ENCODE data around the gene NPB.

The NPB gene

DNA sequence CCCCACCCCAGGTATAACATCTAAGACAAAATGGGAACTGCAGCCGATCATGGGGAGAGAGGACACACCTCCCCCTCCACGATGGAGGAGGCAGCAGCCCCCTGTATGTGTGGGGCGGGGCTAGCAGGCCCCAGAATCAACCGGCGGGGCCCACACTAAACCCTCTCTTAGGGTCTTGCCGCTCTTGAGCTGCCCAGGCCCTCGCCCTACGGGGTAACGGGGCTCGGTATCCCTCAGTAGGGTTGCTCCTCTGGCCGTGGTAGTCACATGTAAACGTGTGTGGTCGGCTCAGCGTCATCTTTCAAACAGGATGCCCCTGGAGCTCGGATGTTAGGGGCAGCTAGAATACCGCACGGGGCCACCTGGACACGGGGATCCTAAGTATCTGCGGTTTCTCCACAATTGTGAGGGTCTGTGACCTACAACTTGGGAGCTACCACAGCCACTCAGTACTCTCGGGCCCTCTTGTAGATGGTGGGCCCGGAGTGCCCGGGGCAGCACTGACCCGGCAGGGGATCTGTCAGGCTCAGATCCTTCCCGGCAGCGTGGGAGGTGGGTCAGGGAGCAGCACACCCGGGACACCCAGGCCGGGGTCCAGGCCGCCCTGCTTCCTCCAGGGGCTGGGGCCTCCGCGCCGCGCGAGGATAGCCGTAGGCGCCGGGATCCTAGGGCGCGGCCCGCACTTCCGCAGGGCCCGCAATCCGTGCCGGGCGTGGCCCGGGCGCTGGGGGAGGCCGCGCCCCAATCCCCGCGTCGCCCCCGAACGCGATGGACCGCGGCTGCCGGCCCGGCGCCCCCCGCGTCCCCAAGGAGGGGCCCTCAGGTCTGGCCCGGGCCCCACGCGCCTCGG lies 31.7 kb upstream of the NPB start:
- DNase-seq = no peak

DNA sequence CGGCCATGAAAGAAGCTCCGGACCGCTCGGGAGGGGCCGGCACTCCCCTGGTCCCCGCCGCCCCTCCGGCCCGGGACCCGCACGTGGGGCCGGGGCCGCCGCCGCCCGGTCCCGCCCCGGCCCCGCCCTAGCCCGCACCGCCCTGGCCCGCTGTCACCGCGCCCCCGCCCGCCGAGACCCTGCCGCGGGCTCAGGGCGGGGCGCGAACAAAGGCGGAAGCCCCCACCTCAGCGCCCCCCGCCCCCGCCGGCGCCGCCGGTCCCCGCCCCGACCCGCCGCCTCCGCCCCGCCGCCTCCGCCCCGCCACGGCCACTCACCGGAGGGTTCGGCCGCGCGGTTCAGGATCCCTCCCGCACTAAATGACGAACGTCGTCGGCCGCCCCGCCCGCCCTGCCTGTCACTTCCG lies 31.1 kb upstream of the NPB start, which contains the start of gene ARHGDIA:
Gene ARHGDIA (minus strand): TSS at position 357 of the 406 bp plus-strand sequence. CDS start 1,407 bp downstream, outside the sequence.
- DNase-seq = no peak

DNA sequence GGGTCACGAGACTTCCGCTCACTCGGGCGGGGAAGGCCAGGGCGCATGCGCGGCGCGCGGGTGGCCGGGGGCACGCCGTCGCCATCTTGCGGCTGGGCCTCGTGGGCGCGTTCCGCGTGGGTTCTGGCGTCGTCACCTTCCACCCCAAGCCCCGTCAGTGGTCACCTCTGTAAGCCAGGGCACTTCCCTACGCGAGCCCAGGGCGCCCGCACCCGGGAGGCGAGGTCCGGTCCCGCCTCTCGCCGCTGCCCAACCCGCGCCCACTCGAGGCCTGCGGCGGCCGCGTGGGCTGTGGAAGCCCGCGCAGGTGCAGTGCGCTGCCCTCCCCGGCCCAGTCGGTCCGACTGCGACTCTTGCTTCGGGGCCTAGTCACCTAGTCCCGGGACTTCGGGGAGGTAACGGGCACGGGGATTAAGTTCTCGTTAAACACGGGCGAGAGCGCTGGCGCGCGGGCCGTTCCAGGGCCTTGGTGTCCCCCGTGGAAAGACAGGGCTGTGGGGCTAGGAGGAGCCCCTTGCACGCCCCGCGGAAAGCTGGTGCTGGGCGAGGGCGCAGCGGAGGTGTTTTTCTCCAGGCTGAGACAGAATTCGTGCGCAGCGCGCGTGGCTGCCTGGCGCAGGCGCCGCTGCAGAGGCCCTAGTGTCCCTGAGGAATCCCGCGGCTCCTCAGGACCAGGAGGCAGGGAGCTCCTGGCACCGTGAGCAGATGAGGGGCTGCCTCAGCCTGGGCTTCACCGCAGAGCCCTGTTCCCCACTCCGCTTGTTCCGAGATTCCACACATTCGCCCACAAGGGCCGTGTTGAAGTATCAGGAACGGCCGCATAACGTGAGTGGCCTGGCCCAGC lies 30.4 kb upstream of the NPB start:
- peak; percentile 25 for DNase-seq

DNA sequence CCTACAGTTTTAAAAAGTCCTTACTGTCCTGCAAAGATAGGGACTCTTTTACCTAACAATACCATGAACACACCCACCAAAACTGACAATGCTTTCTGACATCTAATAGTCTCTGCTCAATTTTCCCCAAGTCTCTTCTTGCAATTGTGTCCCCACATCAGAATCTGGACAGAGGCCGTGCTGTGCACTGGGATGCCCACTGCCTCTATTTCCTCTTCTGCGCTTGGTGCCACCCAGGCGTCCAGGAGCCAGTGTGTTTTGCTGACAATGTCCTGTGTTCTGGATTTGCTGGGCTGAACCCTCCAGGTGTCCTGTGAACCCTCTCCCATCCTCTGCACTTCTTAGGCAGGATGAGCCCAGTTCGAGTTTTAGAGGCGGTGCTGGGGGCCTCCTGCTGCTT lies 24.5 kb upstream of the NPB start:
- no peak for DNase-seq

DNA sequence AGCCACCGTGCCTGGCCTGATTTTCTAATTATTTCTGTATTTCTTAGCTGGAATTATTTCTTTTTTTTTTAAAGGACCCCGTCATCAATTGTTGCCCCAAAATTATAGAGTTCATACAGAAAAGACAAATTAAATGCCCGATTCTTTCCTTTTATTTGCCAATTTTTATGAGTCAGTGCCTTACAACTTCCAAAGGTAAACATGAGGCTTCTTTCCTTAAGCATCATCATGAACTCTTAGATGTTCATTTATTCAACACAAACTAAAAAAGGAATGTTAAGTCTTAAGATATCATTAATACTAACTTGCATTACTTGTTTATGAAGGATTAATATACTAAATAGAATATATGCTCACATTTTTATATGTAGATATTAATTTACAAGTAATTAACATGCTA lies 23.7 kb upstream of the NPB start:
- no peak for DNase-seq

DNA sequence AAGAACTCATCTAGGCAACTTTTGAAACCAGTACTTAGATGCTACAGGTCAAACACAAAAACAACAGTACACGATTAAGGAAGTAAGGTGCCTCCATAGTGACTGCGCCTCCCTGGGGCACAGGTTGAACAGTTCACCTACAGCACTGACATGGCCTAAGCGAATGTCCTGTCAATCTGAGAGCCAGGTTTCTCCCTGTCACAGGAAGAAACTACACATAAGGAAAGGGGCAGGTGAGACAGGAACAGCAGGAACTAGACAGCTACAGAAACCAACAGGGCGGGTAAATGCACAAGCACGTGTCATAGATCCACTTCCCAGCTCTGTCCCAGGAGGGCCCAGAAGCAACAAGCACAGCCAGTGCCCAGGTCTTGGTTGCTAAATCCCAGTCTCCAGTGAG lies 22.9 kb upstream of the NPB start:
- DNase-seq = no peak

DNA sequence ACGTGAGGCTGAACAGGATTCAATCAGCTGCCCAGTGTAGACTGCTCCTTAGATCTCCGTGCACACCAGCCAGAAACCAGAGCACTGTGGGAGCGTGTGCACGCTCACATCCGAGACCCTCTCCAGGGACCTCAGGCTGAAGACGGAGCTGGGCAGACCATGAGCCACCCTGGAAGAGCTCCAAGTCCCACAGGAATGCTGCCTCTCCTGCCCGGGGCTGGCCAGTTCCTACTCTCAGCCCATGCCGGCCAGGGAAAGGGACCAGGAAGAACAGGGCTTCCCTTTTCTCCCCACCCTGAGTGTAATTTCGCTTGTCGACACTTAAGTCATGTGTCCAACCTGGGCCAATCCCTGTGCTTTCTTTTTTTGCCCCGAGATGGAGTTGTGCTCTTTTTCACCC lies 17.5 kb upstream of the NPB start:
- no peak for DNase-seq

DNA sequence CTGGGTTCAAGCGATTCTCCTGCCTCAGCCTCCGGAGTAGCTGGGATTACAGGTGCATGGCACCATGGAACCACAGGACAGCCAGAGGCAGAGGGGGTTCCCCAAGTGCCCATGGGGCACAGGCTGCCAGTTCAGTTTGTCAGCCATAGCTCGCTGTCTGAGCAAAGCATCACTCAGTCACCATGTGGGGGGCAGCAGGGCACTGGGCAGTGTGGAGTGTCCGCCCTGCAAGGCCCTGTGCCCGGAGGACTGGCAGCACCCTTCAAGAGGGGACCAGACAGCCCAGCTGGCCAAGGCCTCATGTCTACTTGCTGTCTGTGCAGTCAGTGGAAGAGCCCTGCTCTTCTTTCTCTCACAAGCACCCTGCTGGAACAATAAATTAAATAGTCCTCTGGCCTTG lies 17.1 kb upstream of the NPB start:
- DNase-seq = no peak

DNA sequence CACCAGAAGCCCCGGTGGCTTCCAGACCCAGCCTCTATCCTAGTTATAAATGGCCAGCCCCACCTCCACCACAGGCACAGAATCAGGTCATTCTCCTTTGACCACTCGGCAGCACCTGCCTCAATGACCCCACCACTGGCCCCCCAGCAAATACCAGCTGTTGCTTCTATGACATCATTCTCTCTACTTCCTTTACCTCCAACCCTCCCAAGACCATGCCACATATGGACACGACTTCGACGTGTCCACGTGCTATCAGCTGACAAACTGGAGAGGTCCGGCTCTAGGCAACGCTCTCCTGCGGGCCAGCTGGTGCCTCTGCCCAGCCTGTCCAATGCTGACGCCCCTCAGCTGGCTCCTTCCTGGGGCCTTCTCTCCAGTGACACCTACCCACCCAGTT lies 16.6 kb upstream of the NPB start:
- no peak for DNase-seq

DNA sequence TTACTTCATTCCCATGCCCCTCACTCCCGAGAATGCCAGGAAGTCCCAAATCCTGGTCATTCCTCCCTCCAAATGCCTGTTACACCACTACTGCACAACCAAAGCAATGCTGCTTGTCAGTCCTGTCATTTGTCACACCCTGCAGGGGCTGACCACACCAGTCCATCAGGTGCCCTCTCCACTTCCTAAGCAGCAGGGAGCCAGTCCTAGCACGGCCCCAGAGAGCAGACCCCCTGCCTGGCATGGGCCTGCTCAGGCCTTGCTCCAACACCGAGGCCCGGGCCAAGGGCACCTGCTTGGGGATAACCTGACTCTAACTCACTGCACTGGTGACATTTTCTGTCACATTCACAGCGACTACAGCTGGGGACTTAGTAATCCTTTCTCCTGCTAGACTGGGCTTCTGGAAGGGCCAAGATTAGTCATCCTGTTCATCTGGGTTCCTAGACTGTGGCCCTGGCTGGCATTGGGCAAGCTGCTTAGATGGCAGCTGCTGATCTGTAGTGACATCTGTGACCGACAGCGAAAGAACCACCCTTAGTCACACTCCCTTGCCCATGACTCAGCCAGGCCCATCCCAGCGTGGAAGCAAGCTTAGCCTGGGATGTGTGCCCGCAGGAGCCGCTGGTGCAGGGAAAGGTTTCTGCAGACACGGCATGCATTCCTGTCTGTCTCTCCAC lies 16.0 kb upstream of the NPB start:
- no peak for DNase-seq

DNA sequence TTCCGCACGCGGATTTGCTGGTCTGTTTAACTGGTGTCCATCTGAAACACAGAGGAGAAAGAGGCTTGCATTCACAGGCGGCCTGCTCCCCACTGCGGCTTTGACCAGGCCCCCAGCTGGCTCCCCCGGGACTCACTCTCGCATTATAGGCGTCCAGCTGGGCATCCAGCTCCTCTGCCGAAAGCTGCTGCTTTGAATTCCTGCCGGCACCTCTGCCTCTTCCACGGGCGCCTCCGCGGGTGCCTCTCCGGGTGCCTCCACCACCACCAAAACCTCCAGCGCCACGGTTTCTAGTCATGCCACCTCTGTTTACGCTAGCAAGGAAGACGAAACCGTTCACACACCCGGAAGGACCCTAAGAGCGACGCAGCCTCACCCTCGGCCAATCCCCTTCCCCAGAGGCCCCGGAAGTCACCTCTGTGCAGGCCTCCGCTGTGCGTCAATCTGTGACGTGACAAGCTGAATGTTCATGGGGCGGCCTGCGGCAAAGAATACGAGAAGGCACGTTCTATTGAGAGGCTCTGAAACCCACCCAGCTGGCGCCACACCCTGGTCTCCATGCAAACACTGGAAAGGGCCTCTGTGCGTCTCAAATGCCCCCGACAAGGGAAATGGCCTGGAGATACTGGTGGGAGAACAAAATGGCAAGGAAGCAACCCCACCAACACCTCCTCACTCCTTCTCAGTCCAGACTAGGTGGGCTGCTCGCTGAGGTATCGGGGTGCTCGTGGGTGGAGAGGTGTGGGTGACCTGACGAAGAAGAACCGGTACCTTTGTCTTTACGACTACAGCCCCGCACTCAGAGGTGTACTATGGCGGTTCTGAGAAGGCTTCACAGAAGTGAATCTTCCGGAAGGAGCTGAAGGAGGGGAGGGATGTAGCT lies 13.7 kb upstream of the NPB start:
- no peak for DNase-seq

DNA sequence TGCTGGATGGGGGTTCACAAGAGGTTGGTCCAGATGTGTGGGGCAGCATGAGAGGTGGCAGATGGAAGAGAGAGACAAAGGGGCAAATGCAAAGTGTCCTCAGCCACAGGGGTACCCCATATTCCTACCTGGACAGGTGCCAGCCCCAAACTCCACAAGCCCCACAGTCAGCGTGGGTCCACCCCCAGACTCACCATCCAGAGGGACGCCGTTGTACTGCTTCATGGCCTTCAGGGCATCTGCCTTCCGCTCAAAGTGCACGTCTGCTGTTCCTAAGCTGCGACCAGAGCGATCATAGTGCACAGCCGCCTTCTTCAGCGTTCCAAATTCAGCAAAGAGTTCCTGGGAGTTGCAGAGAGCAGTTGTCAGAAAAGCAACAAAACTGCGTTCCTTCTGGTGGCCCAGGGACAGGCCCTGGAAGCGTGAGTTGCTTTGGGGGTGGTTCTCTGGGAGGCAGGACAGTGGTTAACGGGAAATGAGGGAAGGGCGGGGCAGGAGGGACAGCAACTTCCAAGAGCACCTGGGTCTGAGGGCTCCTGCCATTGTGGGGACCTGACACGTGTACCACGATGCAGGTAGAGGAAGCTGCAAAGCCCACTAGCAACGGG lies 12.9 kb upstream of the NPB start:
- no peak for DNase-seq

DNA sequence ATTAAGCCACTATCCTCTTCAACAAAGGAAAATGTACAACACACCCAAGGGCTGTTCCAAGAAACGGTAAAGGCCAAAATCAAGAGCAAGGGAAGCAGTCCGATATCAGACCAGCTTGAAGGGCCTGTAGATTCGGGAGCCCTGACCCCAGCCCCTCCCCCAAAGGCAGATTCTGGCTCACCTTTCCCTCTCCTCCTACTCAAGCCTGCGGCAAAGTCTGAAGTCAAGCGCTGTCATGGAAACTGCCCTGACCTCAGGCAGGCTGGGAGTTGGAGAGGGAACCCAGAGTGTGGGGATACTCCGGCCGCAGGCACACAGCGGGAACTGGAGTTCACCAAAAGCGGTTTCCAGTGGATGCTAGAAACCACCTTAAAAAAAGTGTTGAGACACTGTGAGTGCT lies 12.4 kb upstream of the NPB start:
- DNase-seq = no peak

DNA sequence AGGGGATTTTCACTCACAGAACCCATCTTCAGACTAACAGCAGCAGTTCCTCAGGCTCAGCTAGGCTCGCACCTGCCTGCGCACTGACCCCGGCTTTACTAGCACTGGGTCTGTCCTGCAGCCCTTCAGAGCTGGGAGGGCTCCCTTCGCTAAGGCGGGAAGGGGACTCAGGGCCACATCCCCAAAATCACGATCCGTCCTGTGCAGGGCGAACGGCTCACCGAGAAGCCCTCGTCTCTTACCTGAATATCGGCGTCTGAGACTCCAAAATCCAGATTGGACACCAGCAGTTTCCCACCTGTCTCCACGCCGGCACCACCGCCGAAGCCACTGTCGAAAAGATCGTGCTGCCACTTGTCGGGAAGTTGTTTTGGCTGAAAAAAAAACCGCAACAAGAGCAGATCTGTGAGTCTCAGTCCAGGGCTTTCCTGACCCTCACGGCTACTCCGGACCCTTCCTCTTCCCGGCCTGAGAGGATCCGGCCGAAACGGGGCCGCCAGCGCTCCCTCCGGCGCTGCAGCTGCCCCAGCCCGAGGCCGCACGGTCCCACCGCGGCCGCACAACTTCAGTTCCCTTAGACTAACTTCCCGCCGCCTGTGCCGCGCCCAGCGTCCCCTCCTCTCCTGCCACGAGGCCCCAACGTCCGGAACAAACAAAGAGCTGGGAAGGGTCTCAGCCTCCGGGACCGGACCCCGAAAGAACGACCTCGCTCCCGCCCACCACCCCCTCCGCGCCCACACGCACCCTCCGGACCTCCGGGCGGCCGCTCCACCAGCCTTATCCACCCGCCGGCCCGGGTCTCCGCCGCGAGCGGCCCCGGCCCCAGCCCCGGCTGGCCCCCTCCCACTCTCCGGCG lies 11.4 kb upstream of the NPB start:
- DNase-seq = no peak

DNA sequence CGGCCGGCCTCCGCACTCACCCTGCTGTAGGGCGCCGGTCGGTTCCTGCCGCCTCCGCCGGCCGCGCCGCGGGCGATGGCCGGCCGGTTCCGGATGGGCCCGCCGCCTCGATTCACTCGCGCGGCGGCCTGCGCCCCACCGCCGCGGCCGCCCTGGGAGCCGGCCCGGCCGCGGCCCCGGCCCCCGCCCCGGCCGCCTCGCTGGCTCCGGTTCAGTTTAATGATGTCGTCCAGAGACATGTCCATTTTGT lies 10.8 kb upstream of the NPB start:
- no peak for DNase-seq

DNA sequence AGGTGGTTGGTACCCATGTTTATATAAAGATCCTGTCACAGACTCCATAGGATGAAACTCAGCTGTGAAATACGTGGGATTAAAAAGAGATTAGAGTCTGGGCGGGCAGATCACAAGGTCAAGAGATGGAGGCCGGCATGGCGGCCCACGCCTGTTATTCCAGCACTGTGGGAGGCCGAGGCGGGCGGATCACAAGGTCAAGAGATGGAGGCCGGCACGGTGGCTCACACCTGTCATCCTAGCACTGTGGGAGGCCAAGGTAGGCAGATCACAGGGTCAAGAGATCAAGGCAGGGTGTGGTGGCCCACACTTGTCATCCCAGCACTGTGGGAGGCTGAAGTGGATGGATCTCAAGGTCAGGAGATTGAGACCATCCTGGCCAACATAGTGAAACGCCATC lies 6.6 kb upstream of the NPB start:
- no peak for DNase-seq

DNA sequence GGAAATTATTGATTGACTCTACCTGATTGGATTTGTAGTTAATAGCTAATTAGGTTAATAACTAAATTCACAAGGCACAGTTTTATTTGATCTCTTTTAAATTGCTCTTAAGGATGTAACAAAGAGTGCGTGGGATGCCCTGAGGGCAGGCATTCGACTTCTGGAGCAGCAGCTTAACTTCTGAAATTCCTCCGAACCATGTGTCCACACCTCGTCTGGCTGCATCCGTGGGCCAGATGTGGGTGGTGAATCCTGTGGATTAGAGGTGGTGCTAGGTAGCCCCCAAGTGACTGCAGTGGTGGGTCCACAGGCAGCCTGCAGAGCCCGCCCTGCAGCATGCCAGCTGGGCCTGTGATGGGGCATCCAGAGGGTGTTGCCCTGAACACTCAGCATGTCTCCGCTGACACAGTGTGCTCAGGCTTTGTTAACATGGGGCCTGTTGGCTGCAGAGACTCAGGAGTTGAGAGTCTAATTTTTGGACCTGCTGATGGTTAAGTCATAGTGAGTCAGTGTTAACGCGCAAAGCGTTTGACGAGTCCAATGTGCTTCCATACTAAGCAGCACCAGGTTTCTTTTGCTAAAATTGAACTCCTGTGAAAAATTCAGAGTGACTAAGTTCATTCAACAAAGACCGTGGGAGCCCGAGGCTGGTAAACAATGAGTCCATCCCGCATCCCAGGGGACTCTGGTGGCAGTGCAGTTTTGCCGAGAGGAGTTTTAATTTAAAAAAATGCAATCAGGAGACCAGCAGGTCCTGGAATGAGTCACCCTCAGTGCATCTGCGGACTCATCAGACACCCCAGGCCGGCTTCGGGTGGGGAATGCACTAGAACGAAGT lies 3.8 kb upstream of the NPB start:
- no peak for DNase-seq

DNA sequence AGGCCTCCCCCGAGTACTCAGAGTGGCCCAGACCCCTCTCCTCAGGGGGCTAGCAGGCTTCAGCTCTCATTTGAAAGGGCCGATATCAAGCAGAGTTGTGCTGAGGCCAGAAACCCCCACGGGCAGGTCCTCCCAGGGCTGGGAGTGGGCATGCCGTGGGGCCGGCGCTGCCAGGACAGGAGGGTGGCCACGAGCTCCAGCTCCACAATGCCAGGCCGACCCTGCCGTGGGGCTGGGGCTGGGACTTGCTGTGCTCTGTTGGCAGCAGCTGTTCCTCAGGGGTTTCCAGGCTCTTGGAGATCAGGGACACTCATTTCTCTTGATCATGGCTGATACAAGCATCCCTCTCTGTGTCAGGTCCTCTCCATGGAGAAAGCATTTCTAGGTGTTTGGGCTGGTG lies 3.2 kb upstream of the NPB start:
- no peak for DNase-seq

DNA sequence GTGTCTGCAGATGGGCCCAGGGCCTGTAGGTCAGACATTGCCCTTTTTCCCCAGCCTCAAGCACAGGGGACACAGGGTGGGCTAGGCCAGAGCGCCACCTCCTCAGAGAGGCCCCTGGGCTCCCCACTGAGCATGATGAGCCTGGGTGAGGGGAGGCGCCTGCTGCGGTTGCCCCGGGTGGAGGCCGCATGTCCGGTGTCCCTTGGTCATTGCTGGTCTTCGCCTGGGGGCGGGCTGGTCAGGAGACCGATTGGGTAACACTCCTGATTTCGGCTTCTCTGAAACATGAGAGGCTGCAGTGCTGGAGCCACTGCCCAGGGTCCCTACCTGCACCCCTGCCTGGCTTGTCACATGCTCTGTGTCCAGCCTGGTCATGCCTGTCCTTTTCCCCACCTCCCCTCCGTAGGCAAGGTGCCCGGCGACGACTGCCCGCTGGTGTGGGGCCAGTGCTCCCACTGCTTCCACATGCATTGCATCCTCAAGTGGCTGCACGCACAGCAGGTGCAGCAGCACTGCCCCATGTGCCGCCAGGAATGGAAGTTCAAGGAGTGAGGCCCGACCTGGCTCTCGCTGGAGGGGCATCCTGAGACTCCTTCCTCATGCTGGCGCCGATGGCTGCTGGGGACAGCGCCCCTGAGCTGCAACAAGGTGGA lies 2.4 kb upstream of the NPB start:
- no peak for DNase-seq
